Measurements from ENCODE around the gene BCL2L13.

Gene BCL2L13

GRCh38 chr22:17726006-17726927 is 87.7 kb downstream of the BCL2L13 start:
- DNase-seq (ENCODE audit: low read depth in 1 of 2, low spot score in 1 of 2), result no peak

- no peak for DNase-seq (ENCODE audit: low read depth in 1 of 2, low spot score in 1 of 2)
Observed at GRCh38 chr22:17726928-17727897, 88.7 kb downstream of the BCL2L13 start.

- DNase-seq (ENCODE audit: low read depth in 1 of 2, low spot score in 1 of 2), result no peak
Observed at GRCh38 chr22:17728786-17729185, 90.2 kb downstream of the BCL2L13 start.

GRCh38 chr22:17729561-17729960 is 91.0 kb downstream of the BCL2L13 start:
- no peak for DNase-seq (ENCODE audit: low read depth in 1 of 2, low spot score in 1 of 2)

GRCh38 chr22:17732251-17732854 is 93.8 kb downstream of the BCL2L13 start:
- DNase-seq (ENCODE audit: low read depth in 1 of 2, low spot score in 1 of 2), result no peak

DNA sequence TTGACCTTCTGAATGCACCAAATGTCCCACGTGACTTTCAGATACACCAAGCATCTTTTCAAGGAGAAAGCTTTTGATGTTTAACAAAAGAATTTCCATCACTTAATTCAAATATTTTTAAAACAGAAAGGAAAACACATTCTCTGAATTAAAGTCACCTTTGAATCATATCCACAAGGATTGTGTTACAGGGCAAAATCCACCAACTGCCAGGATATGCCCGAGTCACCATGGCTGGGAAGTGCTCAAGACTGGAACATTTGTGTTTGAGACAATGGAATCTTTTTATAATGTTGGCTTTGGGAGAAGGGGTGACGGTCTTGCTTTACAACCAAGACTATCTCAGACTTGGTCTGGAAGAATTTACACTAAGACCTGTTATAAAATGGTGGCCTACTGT is 94.9 kb downstream of the BCL2L13 start:
- DNase-seq (ENCODE audit: low read depth in 1 of 2, low spot score in 1 of 2), result no peak

DNA sequence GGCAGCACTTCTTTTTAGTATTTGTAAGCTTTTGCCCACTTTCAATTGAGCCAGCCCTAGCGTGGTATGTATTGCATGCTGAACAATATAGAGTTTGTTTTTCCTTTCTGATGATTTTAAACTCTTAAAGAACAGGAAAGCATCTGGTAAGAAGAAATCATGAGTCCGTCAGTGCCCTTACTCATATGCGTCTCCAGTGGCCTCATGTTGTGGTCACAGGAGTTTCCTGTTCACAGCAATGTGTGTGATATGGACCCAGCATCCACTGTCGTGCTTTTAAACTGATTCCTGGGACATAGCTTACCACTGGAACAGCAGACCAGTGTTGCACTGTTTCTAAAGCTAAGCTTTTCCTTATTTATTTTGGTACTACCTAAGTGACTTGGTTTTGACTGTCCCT is 95.6 kb downstream of the BCL2L13 start:
- DNase-seq (ENCODE audit: low read depth in 1 of 2, low spot score in 1 of 2), result no peak

GRCh38 chr22:17738386-17739128 is 100.0 kb downstream of the BCL2L13 start:
- DNase-seq (ENCODE audit: low read depth in 1 of 2, low spot score in 1 of 2), result no peak

GRCh38 chr22:17739196-17739975 is 100.8 kb downstream of the BCL2L13 start:
- no peak for DNase-seq (ENCODE audit: low read depth in 1 of 2, low spot score in 1 of 2)

DNA sequence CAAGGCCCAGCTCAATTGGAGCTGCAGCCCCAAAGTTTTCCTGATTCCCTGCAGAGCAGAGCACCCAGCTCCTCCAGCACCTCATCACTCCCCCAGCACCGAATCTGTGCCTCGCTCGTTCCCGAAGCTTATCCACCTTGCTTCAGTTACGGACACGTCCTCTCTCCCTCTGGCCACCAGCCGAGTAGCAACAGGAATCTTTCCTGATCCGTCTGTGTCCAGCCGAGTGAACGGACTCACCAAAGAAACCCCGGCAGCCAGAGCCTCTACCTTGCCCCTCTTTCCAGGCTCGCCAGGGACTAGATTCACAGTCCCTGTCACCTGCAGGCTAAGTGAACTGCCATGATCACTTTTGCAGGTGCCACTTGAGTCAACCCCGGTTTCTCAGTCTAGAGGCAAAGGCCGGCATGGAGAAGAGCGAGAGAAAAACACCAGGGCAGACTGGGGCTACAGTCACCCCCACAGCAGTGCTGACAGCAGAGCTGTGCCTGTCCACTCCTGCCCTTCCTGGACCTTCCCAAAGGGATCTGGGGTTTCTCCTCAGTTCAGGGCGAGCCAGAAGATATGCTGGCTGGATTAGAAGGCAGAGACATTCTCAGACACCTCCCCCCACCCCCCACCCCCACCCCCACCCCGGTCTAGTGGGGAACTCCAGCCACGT is 103.4 kb downstream of the BCL2L13 start:
- DNase-seq (ENCODE audit: low read depth in 1 of 2, low spot score in 1 of 2), result no peak

GRCh38 chr22:17742527-17742902 is 104.0 kb downstream of the BCL2L13 start:
- peak; percentile 43 to 55 for DNase-seq (ENCODE audit: low read depth in 1 of 2, low spot score in 1 of 2)

- no peak for DNase-seq (ENCODE audit: low read depth in 1 of 2, low spot score in 1 of 2)
Observed at GRCh38 chr22:17743661-17744411, 105.3 kb downstream of the BCL2L13 start.

DNA sequence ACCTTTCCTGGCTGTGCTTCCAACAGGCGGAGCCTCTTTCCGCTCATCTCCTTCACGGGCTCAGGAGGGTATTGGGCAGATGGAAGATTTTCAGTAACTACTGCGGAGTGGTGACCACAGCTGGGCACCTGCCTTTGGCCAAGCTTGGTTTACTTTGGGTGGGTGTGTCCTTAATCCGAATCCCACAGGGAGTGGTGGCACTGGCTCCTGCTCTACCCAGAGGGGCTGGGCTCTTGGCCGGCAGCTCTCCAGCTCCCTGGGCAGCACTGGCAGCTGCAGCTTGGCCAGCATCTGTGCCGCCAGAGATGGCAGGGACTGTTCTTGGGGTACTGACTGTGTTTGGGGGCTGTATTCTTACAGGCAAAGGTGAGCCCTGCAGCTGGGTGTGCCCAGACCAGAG is 105.9 kb downstream of the BCL2L13 start:
- no peak for DNase-seq (ENCODE audit: low read depth in 1 of 2, low spot score in 1 of 2)

DNA sequence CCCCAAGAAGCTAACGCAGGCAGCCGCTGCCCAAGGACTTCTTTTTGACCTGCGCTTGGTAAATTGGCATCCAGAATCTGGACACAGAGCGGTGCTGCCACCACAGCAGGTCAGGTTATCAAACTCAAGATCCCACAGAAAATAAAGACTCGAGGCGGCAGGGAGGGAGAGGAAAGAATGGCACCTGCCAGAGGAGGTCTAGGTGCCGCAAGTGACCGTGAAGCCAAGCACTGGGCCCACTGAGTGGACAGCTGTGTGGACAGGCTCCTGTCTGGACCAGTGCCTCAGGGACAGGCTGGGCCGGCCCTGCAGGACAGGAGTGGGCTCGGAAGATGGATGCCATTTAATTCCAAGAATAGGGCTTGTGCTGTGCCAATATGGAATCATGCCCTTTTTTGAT is 108.4 kb downstream of the BCL2L13 start:
- no peak for DNase-seq (ENCODE audit: low read depth in 1 of 2, low spot score in 1 of 2)

DNA sequence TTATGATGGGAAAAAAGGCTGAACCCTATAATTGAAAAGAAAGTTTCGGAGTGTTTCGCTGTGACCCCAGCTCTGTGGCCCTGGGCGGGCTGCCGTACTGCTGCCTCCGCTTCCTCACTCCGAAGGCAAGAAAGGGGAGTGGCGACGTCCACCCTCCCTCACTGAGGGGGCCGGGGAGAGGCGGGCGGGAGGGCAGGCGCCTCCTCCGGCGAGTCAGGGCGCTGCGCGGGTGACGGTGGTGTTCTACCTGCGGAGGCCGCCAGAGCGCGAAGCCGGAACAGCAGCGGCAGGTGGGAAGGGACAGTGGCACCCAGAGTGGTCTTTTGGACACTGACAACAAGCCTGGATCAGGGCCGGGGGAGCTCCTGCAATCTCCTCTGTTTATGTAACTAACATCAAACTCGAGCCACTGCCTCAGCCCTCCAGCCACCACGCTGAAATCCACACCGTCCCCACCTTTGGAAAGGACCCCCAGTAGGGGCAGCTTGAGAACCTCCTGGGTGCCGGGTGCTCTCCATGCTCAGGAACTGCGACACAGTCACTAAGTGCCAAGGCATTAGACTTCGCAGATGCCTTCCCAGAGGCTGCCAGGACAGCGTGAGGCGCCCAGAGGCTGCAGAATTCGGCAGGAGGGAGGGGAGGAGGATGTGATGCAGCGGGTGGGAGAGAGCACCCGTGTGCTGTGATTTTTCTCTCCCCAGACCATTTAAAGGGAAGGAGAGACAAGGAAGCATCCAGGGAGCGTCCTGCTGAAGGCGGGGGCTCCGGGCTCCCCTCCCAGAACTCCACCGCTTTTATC is 110.2 kb downstream of the BCL2L13 start:
- no peak for DNase-seq (ENCODE audit: low read depth in 1 of 2, low spot score in 1 of 2)

GRCh38 chr22:17749605-17750395 is 111.2 kb downstream of the BCL2L13 start:
- DNase-seq (ENCODE audit: low read depth in 1 of 2, low spot score in 1 of 2), result no peak

GRCh38 chr22:17751596-17751995 is 113.0 kb downstream of the BCL2L13 start:
- no peak for DNase-seq (ENCODE audit: low read depth in 1 of 2, low spot score in 1 of 2)
